ENCODE results near the gene NSD1.

GRCh38 chr5:177131352-177132135 is 2.0 kb upstream of the NSD1 start:
- TF ChIP-seq, protein P1, sequence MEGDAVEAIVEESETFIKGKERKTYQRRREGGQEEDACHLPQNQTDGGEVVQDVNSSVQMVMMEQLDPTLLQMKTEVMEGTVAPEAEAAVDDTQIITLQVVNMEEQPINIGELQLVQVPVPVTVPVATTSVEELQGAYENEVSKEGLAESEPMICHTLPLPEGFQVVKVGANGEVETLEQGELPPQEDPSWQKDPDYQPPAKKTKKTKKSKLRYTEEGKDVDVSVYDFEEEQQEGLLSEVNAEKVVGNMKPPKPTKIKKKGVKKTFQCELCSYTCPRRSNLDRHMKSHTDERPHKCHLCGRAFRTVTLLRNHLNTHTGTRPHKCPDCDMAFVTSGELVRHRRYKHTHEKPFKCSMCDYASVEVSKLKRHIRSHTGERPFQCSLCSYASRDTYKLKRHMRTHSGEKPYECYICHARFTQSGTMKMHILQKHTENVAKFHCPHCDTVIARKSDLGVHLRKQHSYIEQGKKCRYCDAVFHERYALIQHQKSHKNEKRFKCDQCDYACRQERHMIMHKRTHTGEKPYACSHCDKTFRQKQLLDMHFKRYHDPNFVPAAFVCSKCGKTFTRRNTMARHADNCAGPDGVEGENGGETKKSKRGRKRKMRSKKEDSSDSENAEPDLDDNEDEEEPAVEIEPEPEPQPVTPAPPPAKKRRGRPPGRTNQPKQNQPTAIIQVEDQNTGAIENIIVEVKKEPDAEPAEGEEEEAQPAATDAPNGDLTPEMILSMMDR (IDR thresholded peaks at IDR 0.05; ENCODE audit: poor library complexity, severe bottlenecking): no peak
- TF ChIP-seq RAD21 (conservative IDR thresholded peaks at IDR 0.05) (no peak), MXI1 (conservative IDR thresholded peaks at IDR 0.05; ENCODE audit: poor library complexity, severe bottlenecking) (no peak), REST (IDR thresholded peaks at IDR 0.05; ENCODE audit: borderline replicate concordance) (no peak), EP300 (conservative IDR thresholded peaks at IDR 0.05; ENCODE audit: poor library complexity, severe bottlenecking) (no peak)

Data from neural cell (in vitro differentiated cells).